Stomach smooth muscle (tissue), 2 donors: Measurements from ENCODE around the gene TSPAN15.
A peak's percentile ranks its signal among the peaks of the same experiment; 100 is the strongest.

ENCODE experiments used
- H3K27ac ChIP-seq: one replicate; pipeline ENCODE4 v1.7.0; 2013; ENCODE audit warnings: mild to moderate bottlenecking, low read length, inconsistent platforms
- H3K27me3 ChIP-seq, 2 donors: one replicate each; pipeline ENCODE4 v1.7.0; 2013; ENCODE audit warnings: low read length in 2 of 2; ENCODE audit not compliant: insufficient read depth in 2 of 2, control insufficient read depth in 1 of 2
- H3K36me3 ChIP-seq, 2 donors: one replicate each; pipeline ENCODE4 v1.7.0; 2013; ENCODE audit warnings: low read length in 2 of 2; ENCODE audit not compliant: control insufficient read depth in 2 of 2, insufficient read depth in 2 of 2
- H3K4me1 ChIP-seq: one replicate; pipeline ENCODE4 v1.7.0; 2013; ENCODE audit warnings: low read length; ENCODE audit not compliant: control insufficient read depth, insufficient read depth
- H3K4me3 ChIP-seq, 2 donors: one replicate each; pipeline ENCODE4 v1.7.0; 2013; ENCODE audit warnings: low read length in 2 of 2
- H3K9ac ChIP-seq, 2 donors: one replicate each; pipeline ENCODE4 v1.7.0; 2013; ENCODE audit warnings: low read length in 2 of 2, mild to moderate bottlenecking in 1 of 2
- H3K9me3 ChIP-seq, 2 donors: one replicate each; pipeline ENCODE4 v1.7.0; 2013; ENCODE audit warnings: low read length in 2 of 2; ENCODE audit not compliant: control insufficient read depth in 2 of 2
- donor health status: healthy.
- donor health status: Pancreatic carcinoma.

TSPAN15 gene

DNA sequence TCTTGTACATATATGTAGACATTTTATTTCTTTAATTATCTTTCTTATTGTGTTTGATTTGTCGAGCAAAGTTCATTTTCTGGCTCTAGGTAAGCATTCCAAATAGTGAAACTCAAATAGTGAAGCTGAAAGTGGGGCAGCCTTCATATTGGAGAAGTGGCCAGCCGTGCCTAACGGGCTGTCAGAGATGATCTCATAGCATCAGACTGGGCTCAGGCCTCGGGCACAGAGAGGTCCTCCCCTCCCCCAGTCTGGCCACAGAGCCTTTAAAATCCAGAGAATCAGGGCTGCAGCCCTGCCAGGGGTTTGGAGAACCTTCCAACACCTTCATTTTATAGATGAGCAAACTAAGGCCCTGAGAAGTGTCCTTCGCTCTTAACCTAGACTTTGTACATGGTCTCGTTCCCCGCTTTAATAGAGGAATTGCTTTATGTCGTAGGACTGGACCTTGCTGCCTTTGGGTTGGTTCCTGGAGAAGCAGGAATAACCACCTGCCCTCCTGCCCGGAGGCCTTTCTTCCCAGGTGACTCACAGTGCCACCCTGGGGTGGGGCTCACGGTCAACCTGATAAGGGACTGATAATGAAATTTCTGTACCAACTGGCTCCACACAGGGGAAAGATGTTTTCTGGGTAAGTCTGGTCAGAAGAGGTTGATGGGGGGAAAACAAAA, 7.3 kb downstream of the TSPAN15 start:
- Histone ChIP-seq H3K4me3 (peak overlapping the region in 1 of 2 donors; percentile 19), H3K4me1 (peaks cover 55% of the 10 kb centered on the region), H3K36me3 (peaks cover 3 to 13% of the 10 kb centered on the region in 2 donors), H3K9me3 (no peaks in the 10 kb centered on the region), H3K27me3 (no peaks in the 10 kb centered on the region), H3K9ac (peak overlapping the region in 1 of 2 donors; percentile 15), H3K27ac (peak overlapping the region; percentile 58)

DNA sequence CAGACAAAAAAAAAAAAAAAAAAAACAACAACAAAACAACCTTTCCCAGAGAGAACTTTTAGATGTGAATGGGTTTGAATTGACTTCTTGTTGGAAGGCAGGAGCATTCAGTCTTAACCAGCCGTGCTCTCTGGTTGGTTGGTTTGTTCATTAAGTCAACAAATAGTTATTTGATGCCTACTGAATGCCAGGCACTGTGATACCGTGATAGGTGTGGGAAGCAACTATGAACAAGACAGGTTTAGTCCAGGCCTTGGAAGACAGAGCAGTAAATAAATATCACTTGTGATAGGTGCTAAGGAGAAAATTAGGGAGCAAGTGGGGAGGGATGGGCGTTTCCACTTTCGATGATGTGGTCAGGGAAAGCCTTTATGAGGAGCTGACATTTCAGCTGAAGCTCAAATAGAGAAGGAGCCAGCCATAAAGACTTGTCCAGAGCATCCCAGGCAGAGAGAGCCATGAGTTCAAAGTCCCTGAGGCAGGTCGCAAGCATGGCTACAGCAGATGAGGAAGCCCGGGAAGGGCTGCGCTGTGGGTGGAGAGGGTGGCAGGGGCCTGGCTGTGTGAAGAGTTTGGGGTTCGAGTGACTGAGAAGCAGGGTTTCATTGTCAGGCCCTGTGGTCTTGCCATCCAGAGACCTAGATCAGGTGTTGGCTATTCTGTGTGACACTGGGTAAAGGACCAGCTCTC, 8.0 kb downstream of the TSPAN15 start:
- no peaks in the 10 kb centered on the region for H3K27me3 ChIP-seq
- H3K9me3 ChIP-seq: no peaks in the 10 kb centered on the region
- H3K9ac ChIP-seq: peak overlapping the region in 1 of 2 donors; percentile 20
- peaks cover 57% of the 10 kb centered on the region for H3K4me1 ChIP-seq
- H3K36me3 ChIP-seq: peaks cover 3 to 13% of the 10 kb centered on the region in 2 donors
- peak overlapping the region; percentile 58 for H3K27ac ChIP-seq
- no peak overlapping the region for H3K4me3 ChIP-seq

DNA sequence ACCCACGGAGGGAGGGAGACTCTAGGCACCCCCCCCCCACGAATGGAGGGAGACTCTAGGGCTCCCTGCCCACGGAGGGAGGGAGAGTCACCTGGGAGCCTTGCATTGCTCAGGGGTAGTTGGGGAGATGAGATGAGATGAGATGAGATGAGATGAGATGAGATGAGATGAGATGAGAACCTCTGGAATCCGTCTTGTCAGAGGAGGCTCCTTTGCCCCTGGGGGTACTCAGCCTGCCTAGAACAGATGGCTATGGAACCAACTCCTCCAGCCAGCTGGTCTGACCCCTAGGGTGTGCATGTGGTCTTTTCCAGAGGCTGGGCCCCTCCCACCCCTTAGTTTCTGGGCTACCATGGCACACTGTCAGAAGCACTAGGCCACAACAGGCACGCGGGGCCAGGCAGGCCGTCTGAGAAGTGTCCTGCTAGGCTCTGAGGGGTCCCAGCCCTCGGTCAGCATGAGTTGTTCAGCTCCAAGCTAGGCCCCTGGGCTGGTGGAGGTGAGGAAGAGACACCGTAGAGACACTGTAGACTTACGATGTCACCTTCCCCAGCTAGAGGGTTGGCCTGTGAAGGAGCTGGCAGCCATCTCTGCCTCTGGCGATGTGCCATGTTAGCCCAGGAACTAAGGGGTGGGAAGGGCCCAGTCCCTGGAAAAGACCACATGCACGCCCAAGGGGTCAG, 8.8 kb downstream of the TSPAN15 start:
- peak overlapping the region; percentile 58 for H3K27ac ChIP-seq
- H3K9ac ChIP-seq: no peak overlapping the region
- no peaks in the 10 kb centered on the region for H3K9me3 ChIP-seq
- H3K36me3 ChIP-seq: peaks cover 3 to 13% of the 10 kb centered on the region in 2 donors
- H3K27me3 ChIP-seq: no peaks in the 10 kb centered on the region
- no peak overlapping the region for H3K4me3 ChIP-seq
- peaks cover 62% of the 10 kb centered on the region for H3K4me1 ChIP-seq

DNA sequence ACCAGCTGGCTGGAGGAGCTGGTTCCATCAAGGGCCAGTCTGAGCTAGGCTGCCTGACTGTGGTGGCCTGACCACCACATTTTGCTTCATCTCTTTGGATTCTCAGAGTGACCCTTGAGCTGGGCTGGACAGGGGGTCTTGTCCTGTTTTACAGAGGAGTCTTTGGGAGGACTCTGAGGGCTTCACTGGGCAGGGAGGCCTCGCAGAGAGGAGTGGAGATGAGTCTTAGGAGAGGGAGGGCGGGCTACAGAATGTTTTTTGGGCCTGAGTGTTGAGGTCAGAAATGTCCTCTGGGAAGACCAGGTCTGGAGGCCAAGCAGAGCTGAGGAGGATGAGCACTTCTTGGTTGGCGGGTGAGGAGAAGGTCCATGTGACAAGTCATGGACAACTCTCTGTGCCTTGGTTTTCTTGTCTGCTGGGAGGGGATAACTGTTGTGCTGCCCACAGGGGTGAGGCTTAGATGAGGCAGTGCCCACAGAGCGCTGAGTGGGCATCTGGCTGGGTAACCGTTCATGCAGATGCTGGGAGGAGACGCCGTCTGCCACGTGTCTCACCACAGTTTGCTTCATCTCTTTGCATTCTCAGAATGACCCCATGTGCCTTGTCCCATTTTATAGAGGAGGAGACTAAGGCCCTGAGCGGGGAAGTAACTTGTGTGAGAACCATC, 9.4 kb downstream of the TSPAN15 start:
- Histone ChIP-seq H3K27ac (peak overlapping the region; percentile 58), H3K9me3 (no peaks in the 10 kb centered on the region), H3K27me3 (no peaks in the 10 kb centered on the region), H3K36me3 (peaks cover 3 to 13% of the 10 kb centered on the region in 2 donors), H3K4me1 (peaks cover 67% of the 10 kb centered on the region), H3K9ac (no peak overlapping the region), H3K4me3 (no peak overlapping the region)

DNA sequence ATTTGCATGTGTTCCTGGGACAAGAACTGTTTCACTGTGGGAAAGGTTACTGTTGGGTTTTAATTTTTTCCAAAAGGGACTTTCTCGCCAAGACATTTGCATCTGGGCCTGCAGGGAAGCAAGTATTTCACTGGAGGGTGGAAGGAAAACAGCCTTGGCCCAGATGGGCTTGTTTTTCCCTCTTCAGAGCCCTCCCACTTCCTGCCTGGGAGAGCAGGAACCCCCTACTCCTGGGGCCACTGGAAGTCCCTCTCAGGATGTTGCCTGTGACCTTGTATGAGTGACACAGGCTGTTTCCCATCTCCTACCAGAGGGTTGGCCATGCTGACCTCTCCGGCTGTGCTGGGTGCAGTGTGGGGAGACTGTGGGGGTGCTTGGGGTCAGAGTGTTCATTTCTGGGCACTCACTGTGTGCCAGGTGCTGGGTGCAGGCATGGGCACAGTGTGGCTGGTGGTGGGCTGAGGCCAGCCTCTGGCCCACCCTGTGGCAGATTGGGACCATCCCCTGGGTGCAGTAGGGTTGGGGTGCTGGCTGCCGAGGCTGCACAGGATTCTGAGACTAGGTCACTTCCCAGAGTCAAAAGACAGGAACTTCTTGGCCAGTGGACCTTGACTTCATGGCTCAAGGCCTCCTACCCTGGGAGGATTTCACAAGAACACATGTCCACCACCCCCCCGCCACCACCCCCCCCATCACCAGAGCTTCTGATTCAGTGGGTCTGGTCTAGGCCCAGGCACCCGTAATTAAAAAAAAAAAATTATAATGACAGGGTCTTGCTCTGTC, 10.2 kb downstream of the TSPAN15 start:
- peaks cover 2 to 12% of the 10 kb centered on the region in 2 donors for H3K36me3 ChIP-seq
- H3K9ac ChIP-seq: no peak overlapping the region
- peaks cover 73% of the 10 kb centered on the region for H3K4me1 ChIP-seq
- H3K4me3 ChIP-seq: no peak overlapping the region
- H3K27me3 ChIP-seq: no peaks in the 10 kb centered on the region
- peak overlapping the region; percentile 58 for H3K27ac ChIP-seq
- H3K9me3 ChIP-seq: no peaks in the 10 kb centered on the region

DNA sequence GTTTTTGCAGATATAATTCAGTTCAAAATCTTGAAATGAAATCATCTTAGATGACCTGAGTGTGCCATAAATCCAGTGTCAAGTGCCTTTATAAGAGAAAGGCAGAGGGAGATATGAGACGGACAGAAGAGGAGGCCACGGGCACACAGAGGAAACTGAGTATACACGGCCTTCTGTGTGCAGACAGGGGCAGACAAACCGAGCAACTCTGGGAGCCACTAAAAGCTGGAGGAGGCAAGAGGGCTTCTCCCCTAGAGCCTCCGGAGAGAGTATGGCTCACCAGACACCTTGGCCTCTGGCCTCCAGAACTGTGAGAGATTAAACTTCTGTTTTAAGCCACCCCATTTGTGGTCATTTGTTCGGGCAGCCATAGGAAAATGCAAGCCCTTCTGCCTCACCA, 12.6 kb downstream of the TSPAN15 start:
- Histone ChIP-seq H3K4me1 (peaks cover 78% of the 10 kb centered on the region), H3K9ac (no peak overlapping the region), H3K27ac (peak overlapping the region; percentile 64), H3K36me3 (peaks cover 0 to 2% of the 10 kb centered on the region in 2 donors), H3K9me3 (no peaks in the 10 kb centered on the region), H3K27me3 (no peaks in the 10 kb centered on the region), H3K4me3 (no peak overlapping the region)

DNA sequence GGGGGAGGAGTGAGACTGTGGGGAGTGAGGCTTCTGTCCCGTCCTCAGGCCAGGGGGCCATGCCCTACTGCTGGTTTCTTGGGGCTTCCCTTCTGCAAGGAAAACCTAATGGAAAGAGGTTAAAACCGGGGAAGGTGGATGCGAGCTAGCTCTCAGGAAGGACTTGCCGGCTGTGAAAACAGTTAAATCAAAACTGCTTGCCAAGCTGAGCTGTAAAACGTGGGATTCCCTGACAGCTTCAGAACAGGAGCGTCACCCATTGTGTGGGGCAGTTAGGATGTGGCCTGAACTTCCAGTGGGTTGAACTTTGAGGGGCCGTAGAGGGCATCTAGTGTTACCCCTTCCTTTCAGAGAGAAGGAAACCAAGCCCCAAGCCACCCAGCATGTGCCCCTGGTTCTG, 13.1 kb downstream of the TSPAN15 start:
- no peak overlapping the region for H3K9ac ChIP-seq
- H3K9me3 ChIP-seq: no peaks in the 10 kb centered on the region
- no peaks in the 10 kb centered on the region for H3K27me3 ChIP-seq
- H3K36me3 ChIP-seq: peaks cover 0 to 2% of the 10 kb centered on the region in 2 donors
- no peak overlapping the region for H3K4me3 ChIP-seq
- peaks cover 78% of the 10 kb centered on the region for H3K4me1 ChIP-seq
- H3K27ac ChIP-seq: peak overlapping the region; percentile 64

DNA sequence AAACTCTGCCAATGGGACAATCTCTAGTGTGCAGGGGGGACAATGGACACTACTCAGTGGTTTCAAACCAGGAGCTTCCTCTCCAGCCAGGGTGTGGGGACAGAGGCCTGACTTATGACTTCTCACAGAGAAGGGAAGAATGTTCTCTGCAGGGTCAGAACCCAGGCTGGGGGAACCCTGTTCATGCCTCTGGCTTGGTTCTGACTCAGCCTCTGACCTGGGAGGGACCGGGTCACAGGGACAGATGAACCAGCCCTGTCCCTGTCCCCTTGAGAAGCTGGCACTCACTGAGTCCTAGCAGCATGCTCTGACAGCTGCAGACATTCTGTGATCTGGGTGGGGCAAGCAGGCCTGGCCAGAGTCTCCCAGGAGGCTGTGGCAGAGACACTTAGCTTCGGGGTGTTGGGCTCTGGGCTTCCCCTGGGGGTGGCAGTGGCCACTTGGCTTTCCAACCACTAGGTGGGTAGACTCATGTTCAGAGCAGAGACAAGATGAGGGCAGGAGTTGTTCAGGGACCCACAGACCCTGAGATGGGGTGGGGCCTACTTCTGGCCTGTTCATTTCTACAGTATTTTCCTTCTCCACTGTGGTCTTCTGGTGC, 13.6 kb downstream of the TSPAN15 start:
- no peaks in the 10 kb centered on the region for H3K9me3 ChIP-seq
- H3K36me3 ChIP-seq: peaks cover 0 to 2% of the 10 kb centered on the region in 2 donors
- peak overlapping the region; percentile 64 for H3K27ac ChIP-seq
- H3K4me1 ChIP-seq: peaks cover 74% of the 10 kb centered on the region
- no peak overlapping the region for H3K4me3 ChIP-seq
- no peak overlapping the region for H3K9ac ChIP-seq
- H3K27me3 ChIP-seq: no peaks in the 10 kb centered on the region

DNA sequence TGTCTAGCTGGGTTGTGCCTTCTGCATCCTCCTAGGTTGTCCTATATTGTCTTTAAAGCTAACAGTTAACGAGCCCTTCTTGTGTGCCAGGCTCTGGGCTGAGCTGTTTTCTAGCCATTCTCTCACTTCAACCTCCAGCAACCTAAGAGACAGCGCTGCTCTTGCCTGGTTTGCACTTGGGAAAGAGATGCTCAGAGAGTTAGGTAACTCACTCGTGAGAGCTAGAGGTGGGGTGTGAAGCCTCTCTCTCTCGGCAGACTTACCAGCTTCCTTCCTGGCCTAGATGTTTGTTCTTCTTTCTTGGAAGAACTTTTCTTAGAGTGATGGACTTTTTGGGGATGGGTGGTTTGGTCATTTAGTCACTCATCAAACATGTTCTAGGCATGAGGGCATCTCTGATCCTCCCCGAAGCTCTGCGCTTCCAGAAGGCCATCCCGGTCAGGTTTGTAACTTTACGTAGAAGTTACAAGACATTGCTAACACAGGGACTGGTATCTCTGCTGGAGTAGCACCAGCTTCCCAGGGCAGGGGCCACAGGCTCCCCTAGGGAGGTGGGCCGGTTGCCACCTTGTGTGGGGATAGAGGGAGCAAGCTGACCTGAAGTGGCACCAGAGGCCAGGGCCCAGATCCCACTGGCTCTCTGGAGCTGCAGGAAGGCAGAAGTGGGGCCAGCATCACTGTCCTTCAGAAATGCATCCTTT, 14.3 kb downstream of the TSPAN15 start:
- Histone ChIP-seq H3K36me3 (no peaks in the 10 kb centered on the region), H3K9me3 (no peaks in the 10 kb centered on the region), H3K4me1 (peaks cover 71% of the 10 kb centered on the region), H3K9ac (no peak overlapping the region), H3K27ac (peak overlapping the region; percentile 64), H3K27me3 (no peaks in the 10 kb centered on the region), H3K4me3 (no peak overlapping the region)
